ENCODE results near the gene ZNF518A. TPM values are rescaled to one million over a fixed set of nuclear protein-coding genes. Genes with fewer than 3 reads are reported as not detected.
A peak's percentile ranks its signal among the peaks of the same experiment; 100 is the strongest.

Gene ZNF518A
- total and polyA plus RNA-seq, 2 of the 13 experiments (the other 11 are each of a cell fraction or from before 2014, with no cell fraction given) = 21.7 to 37.1 TPM

DNA sequence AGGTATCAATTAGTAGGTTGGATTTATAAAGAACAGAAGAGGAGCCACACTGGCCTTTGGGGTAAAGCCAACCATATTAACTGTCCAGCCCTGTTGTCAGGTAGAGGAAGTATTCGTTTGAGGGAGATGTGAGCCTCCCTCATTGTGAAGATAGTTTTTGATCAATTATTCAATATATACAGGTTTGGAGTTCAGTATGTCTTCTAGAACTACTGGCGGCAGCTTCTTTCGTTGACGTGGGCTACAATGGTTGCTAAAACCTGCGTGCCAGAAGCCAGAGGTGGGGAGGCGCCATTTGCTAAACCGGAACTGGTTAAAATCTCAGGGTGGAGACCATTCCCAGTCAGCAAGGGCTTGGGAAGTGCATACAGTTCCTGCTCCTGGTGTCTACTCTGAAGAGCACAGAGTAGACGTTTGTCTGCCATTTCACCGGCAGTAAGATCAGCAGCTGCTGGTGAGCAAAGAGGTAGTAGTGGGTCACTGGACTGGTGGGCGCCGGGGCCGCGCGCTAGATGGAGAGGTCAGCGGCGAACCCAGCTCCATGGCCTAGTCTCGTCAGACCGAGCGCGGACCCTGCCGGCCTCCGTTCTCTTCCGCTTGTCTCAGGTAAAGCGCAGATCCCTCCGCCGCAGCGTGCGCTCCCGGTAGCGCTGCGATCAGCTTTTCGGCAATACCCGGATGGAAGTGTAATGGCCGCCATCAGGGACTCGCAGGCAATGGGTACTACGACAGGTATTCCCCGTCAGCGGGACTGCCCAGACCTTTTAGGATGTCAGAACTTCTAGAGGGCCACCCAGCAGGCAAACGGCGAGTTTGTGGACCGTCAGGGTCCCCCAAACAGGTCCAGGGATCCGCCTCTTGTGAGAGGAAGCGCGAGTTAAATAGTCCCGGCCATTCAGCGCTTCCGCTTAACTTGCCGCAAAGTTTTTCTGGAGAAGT, at the start of gene ZNF518A (continued):
- TF ChIP-seq FOXO1 (CRISPR knock-in tag; IDR thresholded peaks at IDR 0.05) (peak; percentile 55; the same call in 1 of the 2 replicates), MYC (CRISPR knock-in tag; IDR thresholded peaks at IDR 0.05; ENCODE audit: borderline replicate concordance) (peak; percentile 91), ZNF230 (CRISPR knock-in tag; IDR thresholded peaks at IDR 0.05) (peak; percentile 69; the same call in 1 of the 2 replicates), TERF1 (CRISPR knock-in tag; IDR thresholded peaks at IDR 0.05) (no peak), ZNF331 (CRISPR knock-in tag; IDR thresholded peaks at IDR 0.05) (peak; percentile 69), ATF3 (CRISPR knock-in tag; IDR thresholded peaks at IDR 0.05) (no peak; the same call in none of the 2 replicates), AGO1 (IDR thresholded peaks at IDR 0.05; ENCODE audit: low read depth, low read length, poor library complexity, severe bottlenecking) (peak; percentile 49), SOX13 (IDR thresholded peaks at IDR 0.05) (no peak), SOX13 (CRISPR knock-in tag; conservative IDR thresholded peaks at IDR 0.05 in 1 of 2, IDR thresholded peaks at IDR 0.05 in 1 of 2) (peak in 1 of 2 experiments; percentile 34; a peak in 1 of 4 replicates), SNAPC2 (CRISPR knock-in tag; IDR thresholded peaks at IDR 0.05) (peak; percentile 82; the same call in 1 of the 2 replicates), NONO (IDR thresholded peaks at IDR 0.05) (no peak), NONO (CRISPR knock-in tag; conservative IDR thresholded peaks at IDR 0.05) (peak; percentile 61; the same call in 1 of the 2 replicates), ZFP1 (CRISPR knock-in tag; IDR thresholded peaks at IDR 0.05) (0 out of 2 replicates have a peak, but pooled peaks have one; percentile 16), CENPX (CRISPR knock-in tag; IDR thresholded peaks at IDR 0.05) (no peak), FOXA3 (CRISPR knock-in tag; IDR thresholded peaks at IDR 0.05) (peak; percentile 49), KLF12 (CRISPR knock-in tag; IDR thresholded peaks at IDR 0.05; ENCODE audit: borderline replicate concordance) (no peak; the same call in 1 of the 2 replicates), HOXD1 (CRISPR knock-in tag; IDR thresholded peaks at IDR 0.05) (0 out of 2 replicates have a peak, but pooled peaks have one; percentile 50), ZNF597 (CRISPR knock-in tag; IDR thresholded peaks at IDR 0.05) (no peak), SMC3 (IDR thresholded peaks at IDR 0.05; ENCODE audit: low read length) (0 out of 2 replicates have a peak, but pooled peaks have one; percentile 7), ZNF773 (CRISPR knock-in tag; IDR thresholded peaks at IDR 0.05; ENCODE audit: borderline replicate concordance) (no peak), ZNF121 (CRISPR knock-in tag; IDR thresholded peaks at IDR 0.05) (peak; percentile 17; the same call in 1 of the 2 replicates), MIER3 (CRISPR knock-in tag; IDR thresholded peaks at IDR 0.05; ENCODE audit: borderline replicate concordance) (peak; percentile 65; the same call in 1 of the 2 replicates), ZNF83 (CRISPR knock-in tag; IDR thresholded peaks at IDR 0.05; ENCODE audit: borderline replicate concordance) (0 out of 2 replicates have a peak, but pooled peaks have one; percentile 87), ZNF75D (CRISPR knock-in tag; IDR thresholded peaks at IDR 0.05; ENCODE audit: borderline replicate concordance) (peak; percentile 92; the same call in 1 of the 2 replicates), KAT8 (CRISPR knock-in tag; IDR thresholded peaks at IDR 0.05) (peak; percentile 97), TBX3 (IDR thresholded peaks at IDR 0.05; ENCODE audit: borderline replicate concordance) (no peak)
- TF ChIP-seq, protein P1, sequence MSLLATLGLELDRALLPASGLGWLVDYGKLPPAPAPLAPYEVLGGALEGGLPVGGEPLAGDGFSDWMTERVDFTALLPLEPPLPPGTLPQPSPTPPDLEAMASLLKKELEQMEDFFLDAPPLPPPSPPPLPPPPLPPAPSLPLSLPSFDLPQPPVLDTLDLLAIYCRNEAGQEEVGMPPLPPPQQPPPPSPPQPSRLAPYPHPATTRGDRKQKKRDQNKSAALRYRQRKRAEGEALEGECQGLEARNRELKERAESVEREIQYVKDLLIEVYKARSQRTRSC (CRISPR knock-in tag; IDR thresholded peaks at IDR 0.05; ENCODE audit: low read depth) = peak; percentile 57; the same call in 1 of the 2 replicates
